ENCODE measurements around the gene CENPW.

Gene CENPW

GRCh38 chr6:126374372-126374771 lies 34.5 kb downstream of the CENPW start:
- DNase-seq: no peak

- no peak for DNase-seq
These were observed 36.8 kb downstream of the CENPW start for GRCh38 chr6:126376682-126377081.

GRCh38 chr6:126377594-126378153 lies 37.8 kb downstream of the CENPW start:
- DNase-seq: no peak

GRCh38 chr6:126380072-126380583 lies 40.2 kb downstream of the CENPW start:
- no peak for DNase-seq

- DNase-seq: no peak
These were observed 41.6 kb downstream of the CENPW start for GRCh38 chr6:126381498-126381897.

GRCh38 chr6:126383203-126383602 lies 43.3 kb downstream of the CENPW start:
- DNase-seq: no peak

GRCh38 chr6:126385536-126385935 lies 45.6 kb downstream of the CENPW start:
- DNase-seq: no peak

GRCh38 chr6:126388104-126388598 lies 48.2 kb downstream of the CENPW start:
- no peak for DNase-seq

- no peak for DNase-seq
These were observed 56.2 kb downstream of the CENPW start for GRCh38 chr6:126396131-126396530.

Measured in kidney glomerular epithelial cell (primary cell).